Activated T-helper 17 cell treated with anti-CD3 and anti-CD28 coated beads, Interleukin-2, amount 50 U/mL, for 72 hours (primary cell): ENCODE data around the gene ALOX15B. TPM values are rescaled to one million over a fixed set of nuclear protein-coding genes. Genes with fewer than 3 reads are reported as not detected.
A peak's percentile ranks its signal among the peaks of the same experiment; 100 is the strongest.

Source experiments
- ATAC-seq: fragments of 150-1000 bp; cut with Tn5 transposase; replicated peaks from 2 replicates; pipeline ENCODE4 v1.10.0; 2021; ENCODE audit warnings: mild to moderate bottlenecking, moderate library complexity
- H3K27ac Mint-ChIP-seq: one replicate; pipeline ENCODE4 v1.8.0; 2022; ENCODE audit warnings: mixed read lengths
- H3K27me3 Mint-ChIP-seq: one replicate; pipeline ENCODE4 v1.8.0; 2022; ENCODE audit warnings: mixed read lengths
- H3K36me3 Mint-ChIP-seq: one replicate; pipeline ENCODE4 v1.8.0; 2022; ENCODE audit warnings: low read depth, mild to moderate bottlenecking, mixed read lengths
- H3K4me1 Mint-ChIP-seq: one replicate; pipeline ENCODE4 v1.8.0; 2022; ENCODE audit warnings: mixed read lengths
- H3K4me3 Mint-ChIP-seq: one replicate; pipeline ENCODE4 v1.8.0; 2022; ENCODE audit warnings: mild to moderate bottlenecking, mixed read lengths
- H3K9me3 Mint-ChIP-seq: one replicate; pipeline ENCODE4 v1.8.0; 2022; ENCODE audit warnings: mixed read lengths
- total RNA-seq, 2 donors: library from RNA; stranded (reverse); gene quantifications; one replicate each; pipeline ENCODE4 v1.2.3, GENCODE V29; 2022

The ALOX15B gene
- total RNA-seq, 2 donors from 2014 or later, result 0.61 TPM; not detected in 1

GRCh38 chr17:8005967-8006730 is 32.7 kb upstream of the ALOX15B start:
- Mint-ChIP-seq H3K27ac (no peak overlapping the region), H3K36me3 (no peaks in the 10 kb centered on the region), H3K4me3 (no peak overlapping the region), H3K27me3 (peaks cover 27% of the 10 kb centered on the region), H3K4me1 (peaks cover 6% of the 10 kb centered on the region), H3K9me3 (no peaks in the 10 kb centered on the region)
- ATAC-seq, result peak; percentile 49

DNA sequence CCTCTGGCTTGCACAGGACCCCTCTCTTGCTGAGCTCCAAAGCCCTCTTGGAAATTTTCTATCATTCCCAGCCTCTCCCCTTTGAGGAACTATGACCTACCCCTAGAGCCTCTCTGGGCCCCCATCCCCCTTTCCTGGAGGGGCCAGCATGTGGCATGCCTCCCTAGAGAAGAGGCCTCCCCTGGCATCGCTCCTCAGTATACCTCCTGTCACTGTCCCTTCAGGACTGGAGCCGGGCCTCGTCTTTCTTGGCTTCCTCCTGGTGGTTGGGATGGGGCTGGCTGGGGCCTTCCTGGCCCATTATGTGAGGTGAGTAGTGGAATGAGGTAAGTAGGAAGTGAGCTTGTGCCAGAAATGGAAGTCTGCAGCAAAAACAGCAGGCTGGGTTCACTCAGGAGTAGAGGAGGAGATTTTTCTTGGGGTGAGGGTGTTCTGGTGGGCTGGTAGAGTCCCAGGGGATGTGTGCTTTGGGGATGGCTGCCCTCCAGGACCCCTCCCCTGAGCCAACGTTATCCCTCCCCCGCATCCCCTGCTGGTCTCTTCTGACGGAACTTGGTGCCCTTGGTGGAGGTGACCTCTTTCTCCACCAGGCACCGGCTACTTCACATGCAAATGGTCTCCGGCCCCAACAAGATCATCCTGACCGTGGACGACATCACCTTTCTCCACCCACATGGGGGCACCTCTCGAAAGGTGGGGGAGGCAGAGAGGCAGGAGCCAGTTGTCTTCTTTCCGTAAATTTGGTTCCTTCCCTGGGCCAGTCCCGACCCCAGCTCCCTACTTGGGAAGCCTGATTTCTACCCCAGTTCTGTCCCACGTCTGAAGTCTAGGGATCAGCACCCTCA is 31.8 kb upstream of the ALOX15B start:
- no peaks in the 10 kb centered on the region for H3K9me3 Mint-ChIP-seq
- H3K27me3 Mint-ChIP-seq, result peaks cover 21% of the 10 kb centered on the region
- ATAC-seq, result no peak
- peaks cover 2% of the 10 kb centered on the region for H3K4me1 Mint-ChIP-seq
- no peak overlapping the region for H3K4me3 Mint-ChIP-seq
- no peak overlapping the region for H3K27ac Mint-ChIP-seq
- no peaks in the 10 kb centered on the region for H3K36me3 Mint-ChIP-seq

DNA sequence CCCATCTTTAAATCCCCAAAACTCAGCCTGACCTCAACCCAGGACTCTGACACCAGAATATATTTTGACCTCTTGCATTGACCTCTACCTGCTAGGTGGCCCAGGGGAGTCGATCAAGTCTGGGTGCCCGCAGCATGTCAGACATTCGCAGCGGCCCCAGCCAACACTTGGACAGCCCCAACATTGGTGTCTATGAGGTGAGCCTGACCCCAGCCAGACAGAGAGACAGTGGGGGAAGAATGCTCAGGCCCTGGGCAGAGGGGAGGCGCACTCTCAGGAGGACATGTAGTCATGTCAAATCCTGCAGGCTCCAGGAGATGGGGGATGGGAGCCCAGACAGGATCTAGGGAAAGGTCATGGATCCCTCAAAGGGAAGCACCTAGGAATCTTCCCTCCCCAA is 31.0 kb upstream of the ALOX15B start:
- Mint-ChIP-seq H3K27me3 (peaks cover 17% of the 10 kb centered on the region), H3K27ac (no peak overlapping the region), H3K4me1 (no peaks in the 10 kb centered on the region), H3K9me3 (no peaks in the 10 kb centered on the region), H3K36me3 (no peaks in the 10 kb centered on the region), H3K4me3 (no peak overlapping the region)
- ATAC-seq, result no peak

- peaks cover 4% of the 10 kb centered on the region for H3K27me3 Mint-ChIP-seq
- H3K9me3 Mint-ChIP-seq, result no peaks in the 10 kb centered on the region
- no peak overlapping the region for H3K27ac Mint-ChIP-seq
- H3K4me1 Mint-ChIP-seq, result peaks cover 5% of the 10 kb centered on the region
- ATAC-seq, result no peak
- no peaks in the 10 kb centered on the region for H3K36me3 Mint-ChIP-seq
- H3K4me3 Mint-ChIP-seq, result no peak overlapping the region
These were observed 26.7 kb upstream of the ALOX15B start for GRCh38 chr17:8012045-8012580.

DNA sequence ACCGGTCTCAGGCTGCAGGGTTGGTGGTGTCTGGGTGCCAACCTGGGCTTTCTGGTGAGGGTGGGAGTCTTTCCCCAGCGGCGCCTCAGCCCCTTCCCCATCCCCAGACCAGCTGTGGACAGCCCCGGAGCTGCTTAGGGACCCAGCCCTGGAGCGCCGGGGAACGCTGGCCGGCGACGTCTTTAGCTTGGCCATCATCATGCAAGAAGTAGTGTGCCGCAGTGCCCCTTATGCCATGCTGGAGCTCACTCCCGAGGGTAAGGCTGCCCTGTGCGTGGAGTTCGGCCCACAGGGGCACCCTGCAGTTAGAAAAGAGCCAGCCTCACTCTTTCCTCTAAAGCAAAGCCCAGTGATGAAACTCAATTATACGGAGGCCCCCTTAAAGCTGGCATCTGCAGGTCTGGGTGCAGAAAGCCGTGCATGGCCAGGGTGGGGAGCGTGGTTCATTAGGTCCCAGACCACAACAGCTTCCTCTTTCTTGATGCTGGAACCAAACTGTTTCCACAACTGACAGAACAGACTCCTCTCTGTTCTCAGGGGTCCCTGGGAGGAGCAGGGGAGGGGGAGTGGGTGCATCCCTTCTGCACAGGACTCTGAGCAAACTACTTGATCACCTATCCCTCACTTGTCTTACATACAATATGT is 25.7 kb upstream of the ALOX15B start:
- Mint-ChIP-seq H3K27ac (no peak overlapping the region), H3K9me3 (no peaks in the 10 kb centered on the region), H3K4me1 (peaks cover 5% of the 10 kb centered on the region), H3K27me3 (peaks cover 4% of the 10 kb centered on the region), H3K4me3 (no peak overlapping the region), H3K36me3 (no peaks in the 10 kb centered on the region)
- no peak for ATAC-seq

DNA sequence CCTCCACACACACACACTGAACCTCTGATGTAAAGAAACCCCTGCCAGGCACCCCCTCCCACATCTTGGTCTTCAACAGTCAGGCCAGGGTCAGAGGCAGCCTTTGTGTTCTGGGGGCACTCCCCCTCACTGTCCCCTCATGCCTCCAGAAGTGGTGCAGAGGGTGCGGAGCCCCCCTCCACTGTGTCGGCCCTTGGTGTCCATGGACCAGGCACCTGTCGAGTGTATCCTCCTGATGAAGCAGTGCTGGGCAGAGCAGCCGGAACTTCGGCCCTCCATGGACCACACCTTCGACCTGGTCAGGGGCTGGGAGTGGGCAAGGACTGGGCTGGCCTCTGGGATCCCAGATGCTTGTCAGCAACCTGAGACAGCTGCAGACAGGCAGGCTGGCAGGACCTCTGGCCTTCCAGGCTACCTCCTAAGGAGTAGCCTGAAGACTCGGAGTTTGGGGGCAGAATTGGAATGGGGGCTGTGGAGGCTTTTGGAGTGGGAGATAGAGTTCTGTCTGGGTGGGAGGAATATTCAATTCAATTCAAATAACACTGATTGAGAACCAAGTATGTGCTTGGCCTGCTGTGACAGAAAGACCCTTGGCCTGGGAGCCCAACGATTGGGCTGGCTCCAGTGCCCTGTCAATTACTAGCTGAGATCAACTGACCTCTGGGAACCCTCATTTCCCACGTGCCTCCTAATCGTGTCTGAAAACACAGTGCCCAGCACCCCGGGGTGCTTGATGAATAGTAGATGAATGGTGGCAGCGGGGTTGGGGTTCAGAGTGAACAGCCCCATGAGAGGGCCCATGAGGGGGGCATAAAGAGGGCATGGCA is 24.9 kb upstream of the ALOX15B start:
- H3K4me3 Mint-ChIP-seq, result no peak overlapping the region
- H3K36me3 Mint-ChIP-seq, result no peaks in the 10 kb centered on the region
- no peak for ATAC-seq
- peaks cover 4% of the 10 kb centered on the region for H3K27me3 Mint-ChIP-seq
- no peak overlapping the region for H3K27ac Mint-ChIP-seq
- peaks cover 5% of the 10 kb centered on the region for H3K4me1 Mint-ChIP-seq
- H3K9me3 Mint-ChIP-seq, result no peaks in the 10 kb centered on the region

GRCh38 chr17:8014558-8014850 is 24.4 kb upstream of the ALOX15B start:
- Mint-ChIP-seq H3K4me3 (peak overlapping the region; percentile 23), H3K27me3 (peaks cover 6% of the 10 kb centered on the region), H3K4me1 (peaks cover 5% of the 10 kb centered on the region), H3K36me3 (no peaks in the 10 kb centered on the region), H3K9me3 (no peaks in the 10 kb centered on the region), H3K27ac (no peak overlapping the region)
- no peak for ATAC-seq

DNA sequence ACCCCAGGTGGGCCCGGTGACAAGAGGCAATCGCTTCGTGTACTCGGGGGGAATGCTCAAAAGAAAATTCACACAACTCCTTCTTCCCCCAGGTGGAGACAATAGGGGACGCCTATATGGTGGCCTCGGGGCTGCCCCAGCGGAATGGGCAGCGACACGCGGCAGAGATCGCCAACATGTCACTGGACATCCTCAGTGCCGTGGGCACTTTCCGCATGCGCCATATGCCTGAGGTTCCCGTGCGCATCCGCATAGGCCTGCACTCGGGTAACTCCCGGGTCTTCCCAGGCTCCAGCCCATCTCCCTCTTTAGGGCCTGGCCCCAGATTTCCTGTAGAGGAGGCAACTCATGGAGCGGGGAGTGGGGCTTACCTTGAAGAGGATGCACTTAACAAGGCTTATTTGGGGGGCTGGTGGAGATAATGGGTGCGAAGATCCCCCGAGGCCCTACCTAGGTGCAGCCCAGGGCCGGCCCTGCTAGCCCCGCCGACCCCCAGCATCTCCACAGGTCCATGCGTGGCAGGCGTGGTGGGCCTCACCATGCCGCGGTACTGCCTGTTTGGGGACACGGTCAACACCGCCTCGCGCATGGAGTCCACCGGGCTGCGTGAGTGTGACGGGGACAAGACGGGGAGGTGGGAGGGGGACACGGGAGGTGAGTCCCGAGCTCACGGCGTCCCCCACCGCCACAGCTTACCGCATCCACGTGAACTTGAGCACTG is 23.5 kb upstream of the ALOX15B start:
- ATAC-seq, result no peak
- Mint-ChIP-seq H3K9me3 (no peaks in the 10 kb centered on the region), H3K4me1 (peaks cover 5% of the 10 kb centered on the region), H3K36me3 (no peaks in the 10 kb centered on the region), H3K27me3 (peaks cover 11% of the 10 kb centered on the region), H3K4me3 (peak overlapping the region; percentile 74), H3K27ac (no peak overlapping the region)

DNA sequence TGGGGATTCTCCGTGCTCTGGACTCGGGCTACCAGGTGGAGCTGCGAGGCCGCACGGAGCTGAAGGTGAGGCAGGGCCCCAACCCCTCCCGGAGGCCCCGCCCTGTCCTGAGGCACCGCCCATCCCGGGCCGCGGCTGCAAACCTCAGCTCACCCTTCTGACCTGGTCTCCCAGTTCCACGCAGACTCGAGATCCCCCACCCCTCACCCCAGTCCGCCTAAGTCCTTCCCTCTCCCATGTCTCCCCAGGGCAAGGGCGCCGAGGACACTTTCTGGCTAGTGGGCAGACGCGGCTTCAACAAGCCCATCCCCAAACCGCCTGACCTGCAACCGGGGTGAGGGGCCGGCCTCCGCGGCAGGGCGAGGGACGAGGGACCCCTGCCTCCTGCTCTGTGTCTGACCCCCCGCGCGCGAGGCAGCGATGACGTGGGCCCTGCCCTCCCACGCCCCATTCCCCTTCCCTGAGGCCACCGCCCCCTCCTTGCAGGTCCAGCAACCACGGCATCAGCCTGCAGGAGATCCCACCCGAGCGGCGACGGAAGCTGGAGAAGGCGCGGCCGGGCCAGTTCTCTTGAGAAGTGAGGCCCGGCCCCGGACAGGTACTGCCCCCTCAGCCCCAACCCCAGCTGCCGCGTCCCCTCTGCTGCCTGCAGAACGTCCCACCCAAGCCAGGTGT is 22.8 kb upstream of the ALOX15B start:
- H3K27me3 Mint-ChIP-seq, result peaks cover 14% of the 10 kb centered on the region
- H3K36me3 Mint-ChIP-seq, result no peaks in the 10 kb centered on the region
- peak; percentile 70 for ATAC-seq
- H3K4me1 Mint-ChIP-seq, result peaks cover 5% of the 10 kb centered on the region
- peak overlapping the region; percentile 74 for H3K4me3 Mint-ChIP-seq
- H3K27ac Mint-ChIP-seq, result peak overlapping the region; percentile 33
- H3K9me3 Mint-ChIP-seq, result no peaks in the 10 kb centered on the region

DNA sequence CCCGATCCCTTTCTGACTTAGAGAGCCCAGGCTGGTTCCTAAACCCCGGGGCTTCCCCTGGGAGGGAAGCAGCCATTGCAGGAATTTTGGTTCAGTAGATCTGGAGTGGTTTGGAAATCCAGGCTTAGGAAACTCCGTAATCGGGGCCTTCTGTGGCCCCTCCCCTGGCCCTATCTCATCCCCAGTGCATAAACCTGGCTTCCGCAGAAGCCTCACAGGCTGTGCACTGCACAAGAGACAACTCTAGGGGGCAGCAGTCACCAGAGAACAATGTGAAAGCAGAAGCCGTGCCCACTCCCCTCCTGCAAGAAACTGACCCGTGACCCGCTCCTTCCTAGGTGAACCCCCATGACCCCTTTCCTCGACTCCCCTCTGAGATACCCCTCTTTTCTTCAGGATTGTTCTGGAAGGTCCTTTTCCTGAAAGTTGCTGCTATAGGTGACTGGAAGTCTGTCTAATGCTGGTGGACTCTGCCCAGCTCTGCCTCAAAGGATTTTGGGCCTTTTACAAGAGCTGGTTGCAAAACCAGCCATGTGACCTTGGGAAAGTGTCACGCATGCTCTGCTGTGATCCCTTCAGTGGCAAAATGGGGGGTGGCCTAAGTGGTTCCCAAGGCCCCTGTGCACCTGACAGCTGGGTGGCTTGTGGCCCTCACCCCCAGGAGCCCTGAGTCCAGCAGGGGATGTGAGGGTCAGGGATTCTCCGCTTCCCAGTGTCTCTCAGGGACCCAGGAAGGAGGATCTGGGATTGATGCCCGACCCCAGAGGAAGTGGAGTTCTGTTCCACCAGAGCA is 22.0 kb upstream of the ALOX15B start:
- Mint-ChIP-seq H3K27ac (peak overlapping the region; percentile 33), H3K27me3 (peaks cover 17% of the 10 kb centered on the region), H3K9me3 (no peaks in the 10 kb centered on the region), H3K4me3 (peak overlapping the region; percentile 74), H3K36me3 (no peaks in the 10 kb centered on the region), H3K4me1 (peaks cover 5% of the 10 kb centered on the region)
- ATAC-seq, result peak; percentile 79

- no peak overlapping the region for H3K4me3 Mint-ChIP-seq
- H3K36me3 Mint-ChIP-seq, result no peaks in the 10 kb centered on the region
- ATAC-seq, result no peak
- no peak overlapping the region for H3K27ac Mint-ChIP-seq
- H3K4me1 Mint-ChIP-seq, result peaks cover 5% of the 10 kb centered on the region
- peaks cover 22% of the 10 kb centered on the region for H3K27me3 Mint-ChIP-seq
- no peaks in the 10 kb centered on the region for H3K9me3 Mint-ChIP-seq
These were observed 20.4 kb upstream of the ALOX15B start for GRCh38 chr17:8018436-8018835.

DNA sequence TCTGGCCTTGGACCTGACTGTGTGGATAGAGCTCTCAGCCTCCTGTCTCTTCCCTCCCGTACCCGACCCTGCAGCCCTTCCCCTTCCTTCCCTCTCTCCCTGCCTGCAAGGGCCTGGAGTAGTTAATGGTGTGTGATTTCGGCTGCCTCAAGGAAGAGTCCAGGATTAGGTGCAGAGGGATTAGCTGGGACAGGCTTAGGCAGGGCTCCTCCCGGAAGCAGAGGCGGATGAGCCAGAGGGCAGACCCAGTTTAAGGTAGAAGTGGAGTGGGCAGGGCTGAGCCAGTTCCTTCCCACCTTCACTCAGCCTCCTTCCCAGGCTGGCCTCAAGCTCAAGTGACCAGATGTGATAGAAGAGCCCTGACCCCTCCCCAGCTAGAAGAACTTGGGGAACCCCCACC is 19.7 kb upstream of the ALOX15B start:
- no peak for ATAC-seq
- H3K4me3 Mint-ChIP-seq, result no peak overlapping the region
- H3K27me3 Mint-ChIP-seq, result peaks cover 22% of the 10 kb centered on the region
- H3K4me1 Mint-ChIP-seq, result peaks cover 5% of the 10 kb centered on the region
- peak overlapping the region; percentile 74 for H3K27ac Mint-ChIP-seq
- H3K36me3 Mint-ChIP-seq, result no peaks in the 10 kb centered on the region
- H3K9me3 Mint-ChIP-seq, result no peaks in the 10 kb centered on the region
